ENCODE results near the gene ADAM15. TPM values are rescaled to one million over a fixed set of nuclear protein-coding genes. Genes with fewer than 3 reads are reported as not detected.

The ADAM15 gene
- total RNA-seq, 1 donor from 2014 or later = 68.3 TPM

DNA sequence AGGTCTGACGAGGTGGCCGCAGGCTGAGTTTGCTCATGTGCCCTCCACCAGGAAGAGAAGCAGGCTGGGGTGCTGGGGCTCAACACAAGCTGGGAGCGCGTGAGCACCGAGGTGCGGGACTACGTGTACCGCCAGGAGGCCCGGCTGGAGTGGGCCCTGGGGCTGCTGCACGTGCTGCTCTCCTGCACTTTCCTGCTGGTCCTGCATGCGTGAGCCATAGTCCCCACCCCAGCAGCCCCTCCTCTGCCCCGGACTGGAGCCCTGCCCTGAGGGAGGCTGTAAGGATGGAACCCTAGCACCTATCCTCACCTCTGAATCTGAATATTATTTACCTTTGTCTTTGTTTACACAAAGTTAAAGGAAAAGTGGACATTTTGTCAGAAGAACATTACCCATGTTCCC lies 7.8 kb upstream of the ADAM15 start:
- Mint-ChIP-seq H3K4me3 (ENCODE audit: unreplicated experiment) (no peak overlapping the region), H3K36me3 (ENCODE audit: low read depth, unreplicated experiment) (no peaks in the 10 kb centered on the region), H3K4me1 (ENCODE audit: low read depth, unreplicated experiment) (peaks cover 17% of the 10 kb centered on the region), H3K9me3 (ENCODE audit: unreplicated experiment) (no peaks in the 10 kb centered on the region), H3K27ac (ENCODE audit: unreplicated experiment) (no peak overlapping the region), H3K27me3 (ENCODE audit: low read depth, unreplicated experiment) (peaks cover 13% of the 10 kb centered on the region)
- Histone ChIP-seq H3K9me3 (ENCODE audit: insufficient read depth, low read depth, low read length) (no peaks in the 10 kb centered on the region), H3K9ac (ENCODE audit: low read length) (no peak overlapping the region), H3K4me2 (ENCODE audit: low read length) (no peak overlapping the region), H2AFZ (ENCODE audit: low read depth, low read length) (no peak overlapping the region), H4K20me1 (ENCODE audit: insufficient read depth, low read length) (peaks cover 3% of the 10 kb centered on the region), H3K27me3 (ENCODE audit: insufficient read depth, low read length) (peaks cover 7% of the 10 kb centered on the region), H3K36me3 (ENCODE audit: insufficient read depth, low read length) (no peaks in the 10 kb centered on the region), H3K79me2 (ENCODE audit: insufficient read depth, low read length) (no peaks in the 10 kb centered on the region), H3K4me3 (ENCODE audit: insufficient read depth, low read depth, low read length) (no peak overlapping the region), H3K27ac (ENCODE audit: low read depth, low read length) (no peak overlapping the region), H3K4me1 (ENCODE audit: insufficient read depth, low read length) (peaks cover 19% of the 10 kb centered on the region)
- TF ChIP-seq, protein P1, sequence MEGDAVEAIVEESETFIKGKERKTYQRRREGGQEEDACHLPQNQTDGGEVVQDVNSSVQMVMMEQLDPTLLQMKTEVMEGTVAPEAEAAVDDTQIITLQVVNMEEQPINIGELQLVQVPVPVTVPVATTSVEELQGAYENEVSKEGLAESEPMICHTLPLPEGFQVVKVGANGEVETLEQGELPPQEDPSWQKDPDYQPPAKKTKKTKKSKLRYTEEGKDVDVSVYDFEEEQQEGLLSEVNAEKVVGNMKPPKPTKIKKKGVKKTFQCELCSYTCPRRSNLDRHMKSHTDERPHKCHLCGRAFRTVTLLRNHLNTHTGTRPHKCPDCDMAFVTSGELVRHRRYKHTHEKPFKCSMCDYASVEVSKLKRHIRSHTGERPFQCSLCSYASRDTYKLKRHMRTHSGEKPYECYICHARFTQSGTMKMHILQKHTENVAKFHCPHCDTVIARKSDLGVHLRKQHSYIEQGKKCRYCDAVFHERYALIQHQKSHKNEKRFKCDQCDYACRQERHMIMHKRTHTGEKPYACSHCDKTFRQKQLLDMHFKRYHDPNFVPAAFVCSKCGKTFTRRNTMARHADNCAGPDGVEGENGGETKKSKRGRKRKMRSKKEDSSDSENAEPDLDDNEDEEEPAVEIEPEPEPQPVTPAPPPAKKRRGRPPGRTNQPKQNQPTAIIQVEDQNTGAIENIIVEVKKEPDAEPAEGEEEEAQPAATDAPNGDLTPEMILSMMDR (IDR thresholded peaks at IDR 0.05; ENCODE audit: insufficient read depth, low read depth, low read length) = no peak
- no peak for TF ChIP-seq EZH2 (IDR thresholded peaks at IDR 0.05; ENCODE audit: insufficient read depth, low read length)
- no peak for FAIRE-seq
- DNase-seq (ENCODE audit: low read depth) = no peak

DNA sequence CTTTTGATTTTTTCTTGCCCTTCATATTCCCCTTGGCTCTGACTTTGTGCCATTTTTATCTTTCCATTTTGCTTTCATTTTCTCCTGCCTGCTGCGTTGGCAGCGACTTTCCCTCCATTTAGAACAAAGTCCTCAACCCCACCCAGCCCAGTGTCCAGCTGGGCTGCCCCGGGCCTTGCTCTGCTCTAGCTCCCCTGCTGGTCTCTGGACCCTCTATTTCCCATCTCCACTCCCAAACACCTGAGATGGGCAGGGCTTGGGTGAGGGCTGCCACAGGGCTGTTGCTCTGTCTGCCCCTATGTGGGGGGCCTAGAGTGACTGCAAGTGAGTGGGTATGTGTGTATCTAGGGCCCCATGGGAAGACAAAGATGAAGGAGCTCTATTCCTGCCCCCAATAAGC lies 7.3 kb upstream of the ADAM15 start:
- no peaks in the 10 kb centered on the region for H3K79me2 ChIP-seq (ENCODE audit: insufficient read depth, low read length)
- peaks cover 3% of the 10 kb centered on the region for H3K27me3 ChIP-seq (ENCODE audit: insufficient read depth, low read length)
- H3K4me1 Mint-ChIP-seq (ENCODE audit: low read depth, unreplicated experiment) = peaks cover 12% of the 10 kb centered on the region
- no peaks in the 10 kb centered on the region for H3K36me3 ChIP-seq (ENCODE audit: insufficient read depth, low read length)
- no peak overlapping the region for H3K27ac Mint-ChIP-seq (ENCODE audit: unreplicated experiment)
- FAIRE-seq (no peak), DNase-seq (ENCODE audit: low read depth) (no peak)
- H3K4me3 Mint-ChIP-seq (ENCODE audit: unreplicated experiment) = peak overlapping the region; percentile 20
- peaks cover 3% of the 10 kb centered on the region for H4K20me1 ChIP-seq (ENCODE audit: insufficient read depth, low read length)
- no peaks in the 10 kb centered on the region for H3K9me3 ChIP-seq (ENCODE audit: insufficient read depth, low read depth, low read length)
- H3K4me1 ChIP-seq (ENCODE audit: insufficient read depth, low read length) = peaks cover 15% of the 10 kb centered on the region
- no peak overlapping the region for H3K9ac ChIP-seq (ENCODE audit: low read length)
- no peaks in the 10 kb centered on the region for H3K36me3 Mint-ChIP-seq (ENCODE audit: low read depth, unreplicated experiment)
- TF ChIP-seq, protein P1 (IDR thresholded peaks at IDR 0.05; ENCODE audit: insufficient read depth, low read depth, low read length) = no peak
- TF ChIP-seq EZH2 (IDR thresholded peaks at IDR 0.05; ENCODE audit: insufficient read depth, low read length) = no peak
- H3K4me3 ChIP-seq (ENCODE audit: insufficient read depth, low read depth, low read length) = no peak overlapping the region
- H3K9me3 Mint-ChIP-seq (ENCODE audit: unreplicated experiment) = no peaks in the 10 kb centered on the region
- H2AFZ ChIP-seq (ENCODE audit: low read depth, low read length) = no peak overlapping the region
- no peak overlapping the region for H3K27ac ChIP-seq (ENCODE audit: low read depth, low read length)
- no peak overlapping the region for H3K4me2 ChIP-seq (ENCODE audit: low read length)
- peaks cover 13% of the 10 kb centered on the region for H3K27me3 Mint-ChIP-seq (ENCODE audit: low read depth, unreplicated experiment)

DNA sequence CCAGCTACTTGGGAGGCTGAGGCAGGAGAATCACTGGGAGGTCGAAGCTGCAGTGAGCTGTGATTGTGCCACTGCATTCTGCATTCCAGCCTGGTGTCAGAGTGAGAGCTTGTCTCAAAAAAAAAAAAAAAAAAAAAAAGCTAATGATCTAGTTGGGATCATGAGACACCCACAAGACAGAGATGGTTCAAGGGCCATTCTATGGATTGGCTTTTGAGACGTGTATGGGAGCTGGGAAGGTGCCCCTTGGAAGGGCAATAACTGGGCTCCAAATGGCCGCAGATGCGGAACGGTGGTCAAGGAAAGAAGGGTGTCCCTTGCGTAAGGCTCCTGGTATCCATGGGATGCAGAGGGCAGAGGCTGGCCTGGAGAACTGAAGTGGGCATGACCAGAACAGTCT lies 6.8 kb upstream of the ADAM15 start:
- no peak overlapping the region for H2AFZ ChIP-seq (ENCODE audit: low read depth, low read length)
- H3K27me3 ChIP-seq (ENCODE audit: insufficient read depth, low read length) = peaks cover 2% of the 10 kb centered on the region
- H3K4me1 Mint-ChIP-seq (ENCODE audit: low read depth, unreplicated experiment) = peaks cover 13% of the 10 kb centered on the region
- no peaks in the 10 kb centered on the region for H3K9me3 ChIP-seq (ENCODE audit: insufficient read depth, low read depth, low read length)
- no peaks in the 10 kb centered on the region for H3K9me3 Mint-ChIP-seq (ENCODE audit: unreplicated experiment)
- H4K20me1 ChIP-seq (ENCODE audit: insufficient read depth, low read length) = peaks cover 3% of the 10 kb centered on the region
- H3K4me3 ChIP-seq (ENCODE audit: insufficient read depth, low read depth, low read length) = no peak overlapping the region
- H3K36me3 ChIP-seq (ENCODE audit: insufficient read depth, low read length) = no peaks in the 10 kb centered on the region
- no peak overlapping the region for H3K27ac ChIP-seq (ENCODE audit: low read depth, low read length)
- no peak overlapping the region for H3K4me2 ChIP-seq (ENCODE audit: low read length)
- peaks cover 13% of the 10 kb centered on the region for H3K27me3 Mint-ChIP-seq (ENCODE audit: low read depth, unreplicated experiment)
- peak overlapping the region; percentile 67 for H3K27ac Mint-ChIP-seq (ENCODE audit: unreplicated experiment)
- H3K36me3 Mint-ChIP-seq (ENCODE audit: low read depth, unreplicated experiment) = no peaks in the 10 kb centered on the region
- TF ChIP-seq, protein P1 (IDR thresholded peaks at IDR 0.05; ENCODE audit: insufficient read depth, low read depth, low read length) = no peak
- TF ChIP-seq EZH2 (IDR thresholded peaks at IDR 0.05; ENCODE audit: insufficient read depth, low read length) = no peak
- no peak overlapping the region for H3K4me3 Mint-ChIP-seq (ENCODE audit: unreplicated experiment)
- DNase-seq (ENCODE audit: low read depth) (no peak), FAIRE-seq (no peak)
- H3K4me1 ChIP-seq (ENCODE audit: insufficient read depth, low read length) = peaks cover 15% of the 10 kb centered on the region
- no peak overlapping the region for H3K9ac ChIP-seq (ENCODE audit: low read length)
- no peaks in the 10 kb centered on the region for H3K79me2 ChIP-seq (ENCODE audit: insufficient read depth, low read length)

Data from astrocyte (in vitro differentiated cells and primary cell).